GM18907 (cell line): ENCODE results near the gene CUL9.
A peak's percentile ranks its signal among the peaks of the same experiment; 100 is the strongest.

ENCODE experiments used
- ATAC-seq: cut with Tn5 transposase; IDR thresholded peaks from one replicate; pipeline ENCODE4 v1.9.1; 2021; ENCODE audit warnings: mild to moderate bottlenecking, moderate library complexity; ENCODE audit not compliant: unreplicated experiment

The CUL9 gene

DNA sequence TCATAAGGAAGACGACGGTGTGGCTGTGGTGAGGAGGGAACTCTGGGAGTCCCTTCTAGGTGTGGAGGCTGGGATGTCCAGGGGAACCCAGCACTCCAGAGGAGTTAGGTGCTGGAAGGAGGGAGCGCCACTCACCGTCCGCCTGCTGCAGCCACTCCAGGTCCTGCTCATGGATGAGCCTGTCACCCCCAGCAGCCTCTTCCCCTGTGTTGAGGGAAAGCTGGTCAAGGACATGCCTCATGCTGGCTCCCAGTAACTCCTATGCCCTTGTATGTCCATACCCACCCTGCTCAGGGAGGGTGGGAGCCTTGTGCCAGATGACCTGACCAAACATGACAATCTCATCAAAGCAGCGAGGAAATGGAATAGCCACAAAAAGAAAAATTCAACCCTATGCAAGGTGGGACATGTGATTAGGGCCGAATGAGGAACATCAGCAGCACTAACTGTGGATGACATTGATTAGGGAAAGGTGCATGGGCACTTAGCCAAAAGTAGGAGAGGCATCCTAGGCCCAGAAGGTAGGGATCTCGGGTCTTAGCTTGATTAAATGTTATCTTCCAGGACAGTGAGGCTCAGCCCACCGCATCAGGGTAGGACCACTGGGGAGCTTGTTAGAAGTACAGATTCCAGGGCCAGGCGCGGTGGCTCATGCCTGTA, 44.3 kb downstream of the CUL9 start:
- no peak for ATAC-seq

GRCh38 chr6:43228951-43229802, 47.2 kb downstream of the CUL9 start, which contains the start of gene DNPH1:
Gene DNPH1 (minus strand): TSS chr6:43229481. CDS start chr6:43229456, 25 bp downstream.
- peak; percentile 74 for ATAC-seq

DNA sequence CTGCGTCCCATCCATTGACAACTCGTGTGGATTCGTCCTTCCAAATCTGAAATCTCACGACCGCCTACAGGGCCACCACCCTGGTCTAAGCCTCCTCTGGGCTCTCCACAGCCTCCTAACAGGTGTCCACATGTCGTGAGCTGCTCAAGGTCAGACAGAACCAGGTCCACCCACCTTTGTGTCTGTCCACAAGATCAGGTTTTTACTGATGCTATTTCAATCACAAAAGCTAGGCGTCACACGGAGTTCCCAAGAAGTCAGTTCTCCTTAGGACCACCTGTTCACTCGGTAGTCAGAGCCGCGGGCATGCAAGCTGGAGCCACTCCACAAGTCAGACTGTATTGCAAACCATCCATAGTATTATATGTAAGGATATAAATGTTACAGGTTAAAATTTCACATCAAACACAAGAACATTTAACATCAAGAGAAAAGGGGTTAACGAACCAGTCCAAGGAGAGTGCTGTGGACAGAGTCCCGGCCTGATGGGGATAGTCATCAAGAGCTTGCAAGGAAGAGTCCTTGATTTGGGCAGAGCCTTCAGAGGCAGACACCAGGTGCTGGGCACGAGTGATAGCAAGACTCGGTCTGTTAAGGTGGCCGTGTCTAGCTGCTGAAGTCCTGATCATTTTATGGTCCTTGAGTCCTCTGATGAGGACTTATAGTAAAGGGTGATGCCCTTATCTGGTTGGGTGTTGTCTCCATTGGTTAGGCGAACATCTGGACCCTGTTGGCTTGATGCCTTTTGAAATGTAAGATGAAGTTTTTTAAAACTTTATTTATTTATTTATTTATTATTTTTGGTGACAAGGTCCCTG, 48.0 kb downstream of the CUL9 start:
- ATAC-seq, result no peak

DNA sequence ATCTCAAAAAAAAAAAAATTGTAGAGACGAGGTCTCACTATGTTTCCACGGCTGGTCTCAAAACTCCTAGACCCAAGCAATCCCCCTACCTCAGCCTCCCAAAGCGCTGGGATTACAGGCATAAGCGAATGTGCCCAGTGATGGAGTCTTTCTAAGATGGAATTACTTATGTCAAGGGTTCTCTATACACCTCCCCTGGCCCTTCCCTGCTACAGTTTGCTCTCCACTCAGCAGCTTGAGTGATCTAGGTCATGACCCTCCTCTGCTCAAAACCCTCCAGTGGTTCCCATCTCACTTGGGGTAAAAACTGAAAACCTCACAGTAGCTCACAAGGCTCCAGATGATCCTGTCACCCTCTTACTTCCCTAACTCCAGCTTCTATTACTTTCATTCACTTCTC, 49.1 kb downstream of the CUL9 start:
- no peak for ATAC-seq

GRCh38 chr6:43231735-43232450, 49.9 kb downstream of the CUL9 start:
- no peak for ATAC-seq

GRCh38 chr6:43235841-43236240, 53.8 kb downstream of the CUL9 start:
- ATAC-seq, result no peak

DNA sequence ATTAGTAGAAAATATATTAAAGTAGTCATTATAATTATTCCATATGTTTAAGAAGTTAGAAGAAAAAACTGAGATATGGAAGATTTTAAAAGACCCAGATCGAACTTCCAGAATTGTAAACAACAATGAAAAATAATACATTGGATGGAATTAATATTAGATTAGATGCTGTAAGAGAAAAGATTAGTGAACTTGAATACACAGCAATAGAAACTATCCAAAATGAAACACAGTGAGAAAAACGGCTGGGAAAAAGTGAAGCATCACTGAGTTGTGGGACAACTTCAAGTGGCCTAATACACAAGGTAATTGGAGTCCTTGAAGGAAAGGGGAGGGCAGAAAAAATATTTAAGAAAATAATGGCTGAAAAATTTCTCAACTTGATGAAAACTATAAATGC, 57.1 kb downstream of the CUL9 start:
- ATAC-seq, result no peak

DNA sequence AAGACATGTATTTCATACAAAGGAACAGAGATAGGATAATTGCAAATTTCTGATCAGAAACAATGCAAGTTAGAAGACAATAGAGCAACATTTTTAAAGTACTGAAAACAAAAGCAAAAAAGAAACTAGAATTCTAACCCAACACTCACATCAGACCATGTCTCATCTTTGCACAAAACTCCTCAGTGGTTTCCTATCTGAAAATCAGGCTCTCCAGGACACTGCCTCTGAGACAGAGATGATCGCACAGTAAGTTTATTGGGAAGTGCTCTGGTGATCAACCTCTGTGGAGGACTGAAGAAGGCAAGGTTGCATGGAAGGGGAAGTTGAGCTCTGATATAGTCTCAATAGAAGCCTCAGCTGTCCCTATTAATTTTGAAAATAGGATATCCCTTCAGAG, 59.0 kb downstream of the CUL9 start:
- ATAC-seq, result no peak

DNA sequence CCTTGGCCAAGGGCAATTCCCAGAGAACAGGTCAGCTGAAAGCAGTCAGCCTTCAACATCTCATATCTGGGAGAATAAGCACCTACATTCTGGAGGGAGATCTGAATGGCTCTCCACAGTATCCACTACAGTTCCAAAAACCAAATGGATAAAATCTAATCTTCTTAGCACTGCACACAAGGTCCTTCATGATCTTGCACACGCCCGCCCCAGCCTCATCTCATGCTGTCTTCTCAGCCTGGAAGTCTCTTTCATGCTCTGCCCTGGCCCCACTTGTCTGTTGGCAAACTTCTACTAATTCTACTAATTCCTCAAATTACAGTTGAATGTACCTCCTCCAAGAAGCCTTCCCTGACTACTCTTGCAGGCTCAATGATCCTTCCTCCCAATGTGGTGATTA, 59.5 kb downstream of the CUL9 start:
- ATAC-seq, result no peak

GRCh38 chr6:43242908-43243663, 61.1 kb downstream of the CUL9 start, which contains the start of gene TTBK1:
Gene TTBK1 (plus strand): TSS chr6:43243481. CDS start chr6:43246661, 3,180 bp downstream.
- ATAC-seq, result no peak

DNA sequence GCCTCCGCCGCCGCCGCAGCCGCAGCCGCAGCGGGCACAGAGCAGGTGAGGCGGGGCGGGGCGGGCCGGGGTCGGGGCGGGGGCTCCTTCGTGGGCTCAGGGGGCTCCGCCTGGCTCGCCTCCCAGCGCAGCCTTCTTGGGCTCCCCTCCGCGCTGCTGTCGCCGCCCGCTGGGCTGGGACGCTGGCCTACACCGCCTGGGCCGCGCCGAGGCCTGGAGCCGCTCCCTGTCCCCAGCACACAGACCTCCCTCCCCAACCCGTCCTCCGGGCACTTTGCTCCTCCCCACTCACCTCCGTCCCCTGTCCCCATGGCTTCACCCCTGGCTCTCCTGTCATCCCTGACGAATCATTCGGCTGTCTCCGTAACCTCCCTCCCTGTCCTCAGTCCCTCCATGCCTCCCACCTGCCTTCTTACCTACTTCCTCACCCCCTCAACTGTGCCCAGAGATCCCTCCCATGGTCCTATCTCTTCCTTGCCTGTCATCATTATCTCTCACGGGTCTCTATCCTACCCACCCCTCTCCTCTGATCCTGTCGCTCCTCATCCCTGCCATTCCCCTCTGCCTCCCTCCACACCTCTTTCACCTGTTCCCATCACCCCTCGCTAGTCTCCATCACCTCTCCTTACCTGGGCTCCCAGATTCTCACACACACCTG, 61.8 kb downstream of the CUL9 start:
- ATAC-seq, result no peak

DNA sequence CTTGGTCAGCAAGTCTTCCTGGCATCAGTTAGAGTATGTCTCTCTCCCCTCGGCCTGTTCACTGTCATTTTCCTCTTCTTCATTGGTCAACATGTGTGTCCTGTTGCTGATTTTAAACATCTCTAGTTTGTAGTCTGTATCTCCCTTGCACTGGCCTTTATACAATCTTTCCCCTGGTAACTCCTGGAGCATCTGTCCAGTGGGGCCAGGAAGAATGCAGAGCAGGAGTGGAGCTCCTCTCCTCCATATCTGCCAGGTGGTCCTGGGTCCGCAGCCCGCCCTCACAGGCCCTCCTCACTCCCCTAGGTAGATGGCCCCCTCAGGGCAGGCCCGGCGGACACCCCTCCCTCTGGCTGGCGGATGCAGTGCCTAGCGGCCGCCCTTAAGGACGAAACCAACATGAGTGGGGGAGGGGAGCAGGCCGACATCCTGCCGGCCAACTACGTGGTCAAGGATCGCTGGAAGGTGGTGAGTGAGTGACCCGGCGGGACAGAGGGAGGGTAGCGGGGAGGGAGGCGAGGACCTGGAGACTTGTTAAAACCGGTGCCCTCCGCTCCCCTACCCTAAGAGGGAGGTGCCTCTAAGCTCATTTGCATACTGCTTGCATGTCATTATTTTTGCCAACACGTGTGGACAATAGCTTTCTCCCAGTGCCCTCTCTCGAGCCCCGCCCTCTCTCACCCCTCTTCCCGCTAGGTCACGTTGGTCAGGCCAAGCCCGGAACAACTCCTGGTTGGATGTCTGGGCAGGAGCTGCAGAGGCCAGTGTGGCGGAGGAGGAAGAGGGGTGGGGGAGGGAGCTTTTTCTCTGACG, 64.5 kb downstream of the CUL9 start:
- peak; percentile 25 for ATAC-seq

GRCh38 chr6:43247114-43247999, 65.4 kb downstream of the CUL9 start:
- ATAC-seq, result peak; percentile 84

GRCh38 chr6:43248101-43248500, 66.1 kb downstream of the CUL9 start:
- no peak for ATAC-seq

DNA sequence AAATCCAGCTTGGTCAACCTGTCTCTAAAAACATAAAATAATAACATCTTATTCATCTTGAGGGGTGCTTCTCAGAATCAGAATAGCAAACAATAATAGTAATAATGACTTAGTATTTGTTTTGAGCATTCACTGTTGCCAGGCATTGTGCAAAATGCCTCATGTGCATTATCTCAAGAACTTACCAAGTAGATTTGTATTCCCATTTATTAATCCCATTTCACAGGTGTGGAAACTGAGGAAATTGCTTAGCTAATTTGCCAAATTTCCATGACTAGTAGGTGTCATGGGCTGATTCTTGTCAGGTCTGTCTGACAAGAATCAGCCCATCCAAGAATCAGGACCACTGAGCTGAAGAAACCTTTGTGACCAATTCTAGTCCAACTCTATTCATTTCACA, 66.8 kb downstream of the CUL9 start:
- no peak for ATAC-seq

- no peak for ATAC-seq
These were observed 69.0 kb downstream of the CUL9 start for GRCh38 chr6:43250992-43251373.

- no peak for ATAC-seq
These were observed 71.4 kb downstream of the CUL9 start for GRCh38 chr6:43253401-43253800.
